ENCODE measurements around the gene FOXA3.

- TF ChIP-seq, protein P1, sequence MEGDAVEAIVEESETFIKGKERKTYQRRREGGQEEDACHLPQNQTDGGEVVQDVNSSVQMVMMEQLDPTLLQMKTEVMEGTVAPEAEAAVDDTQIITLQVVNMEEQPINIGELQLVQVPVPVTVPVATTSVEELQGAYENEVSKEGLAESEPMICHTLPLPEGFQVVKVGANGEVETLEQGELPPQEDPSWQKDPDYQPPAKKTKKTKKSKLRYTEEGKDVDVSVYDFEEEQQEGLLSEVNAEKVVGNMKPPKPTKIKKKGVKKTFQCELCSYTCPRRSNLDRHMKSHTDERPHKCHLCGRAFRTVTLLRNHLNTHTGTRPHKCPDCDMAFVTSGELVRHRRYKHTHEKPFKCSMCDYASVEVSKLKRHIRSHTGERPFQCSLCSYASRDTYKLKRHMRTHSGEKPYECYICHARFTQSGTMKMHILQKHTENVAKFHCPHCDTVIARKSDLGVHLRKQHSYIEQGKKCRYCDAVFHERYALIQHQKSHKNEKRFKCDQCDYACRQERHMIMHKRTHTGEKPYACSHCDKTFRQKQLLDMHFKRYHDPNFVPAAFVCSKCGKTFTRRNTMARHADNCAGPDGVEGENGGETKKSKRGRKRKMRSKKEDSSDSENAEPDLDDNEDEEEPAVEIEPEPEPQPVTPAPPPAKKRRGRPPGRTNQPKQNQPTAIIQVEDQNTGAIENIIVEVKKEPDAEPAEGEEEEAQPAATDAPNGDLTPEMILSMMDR (IDR thresholded peaks at IDR 0.05): no peak
- TF ChIP-seq POLR2A (IDR thresholded peaks at IDR 0.05): no peak
Observed at GRCh38 chr19:45917421-45918091, 53.4 kb downstream of the FOXA3 start.
